ENCODE measurements around the gene DPP4. TPM values are rescaled to one million over a fixed set of nuclear protein-coding genes. Genes with fewer than 3 reads are reported as not detected.

Gene DPP4
- total RNA-seq, 1 experiment from 2014 or later = 2.8 TPM

- no peaks in the 10 kb centered on the region for H4K20me1 ChIP-seq (ENCODE audit: control insufficient read depth, insufficient read depth, insufficient read length)
- H3K27ac Mint-ChIP-seq = no peak overlapping the region; a peak in 1 of 7 replicates
These were observed 20.2 kb downstream of the DPP4 start for GRCh38 chr2:162053808-162054155.

More at GRCh38 chr2:162053808-162054155, 20.2 kb downstream of the DPP4 start:
- no peak for DNase-seq
- H2BK20ac ChIP-seq (ENCODE audit: low read depth, low read length, poor library complexity, severe bottlenecking) = no peak overlapping the region
- no peak overlapping the region for H3K56ac ChIP-seq (ENCODE audit: insufficient read length, low read depth, low read length)
- peaks cover 8 to 10% of the 10 kb centered on the region in 2 experiments for H3K4me1 Mint-ChIP-seq
- H2AK5ac ChIP-seq (ENCODE audit: insufficient read length, low read length) = no peak overlapping the region
- H3K4me3 Mint-ChIP-seq = no peak overlapping the region
- H3T11ph ChIP-seq (ENCODE audit: low read length) = no peak overlapping the region
- no peaks in the 10 kb centered on the region for H3K79me2 ChIP-seq (ENCODE audit: insufficient read depth, low read length)
- H3K27me3 Mint-ChIP-seq (ENCODE audit: low read depth) = no peaks in the 10 kb centered on the region
- no peaks in the 10 kb centered on the region for H3K27me3 ChIP-seq (ENCODE audit: insufficient read depth, low read length)
- H3K4me1 ChIP-seq (ENCODE audit: insufficient read depth, low read length) = no peaks in the 10 kb centered on the region
- no peaks in the 10 kb centered on the region for H3K9me3 ChIP-seq (ENCODE audit: control insufficient read depth, low read depth, low read length)
- no peak overlapping the region for H3K4me2 ChIP-seq (ENCODE audit: insufficient read depth, insufficient read length, low read length)
- H3K4ac ChIP-seq (ENCODE audit: low read depth, low read length) = no peak overlapping the region
- no CpG with 5 or more reads among the region's 4 CpGs for WGBS (ENCODE audit: extremely low coverage, insufficient read length, low lambda C conversion rate)
- H3K14ac ChIP-seq (ENCODE audit: insufficient read depth, low read length) = no peak overlapping the region
- no peaks in the 10 kb centered on the region for H3K23me2 ChIP-seq (ENCODE audit: insufficient read length, low read depth, low read length, poor library complexity, severe bottlenecking)
- H3K18ac ChIP-seq (ENCODE audit: insufficient read length, low read depth, low read length) = no peak overlapping the region
- H2AFZ ChIP-seq (ENCODE audit: low read length) = no peak overlapping the region
- H2BK120ac ChIP-seq (ENCODE audit: low read depth, low read length, poor library complexity, severe bottlenecking) = no peak overlapping the region
- no peak overlapping the region for H3K9ac ChIP-seq (ENCODE audit: extremely low read depth, insufficient read length, low read length)
- peaks cover 7 to 12% of the 10 kb centered on the region in 2 experiments for H3K9me3 Mint-ChIP-seq
- H4K5ac ChIP-seq (ENCODE audit: insufficient read length, low read depth, low read length) = no peak overlapping the region
- H4K8ac ChIP-seq (replicated peaks; ENCODE audit: insufficient read length, low read depth, low read length) = no peak overlapping the region
- no peak overlapping the region for H2BK12ac ChIP-seq (ENCODE audit: insufficient read length, low read depth, low read length)
- no peak overlapping the region for H4K91ac ChIP-seq (ENCODE audit: insufficient read length, low read depth, low read length)
- no peak overlapping the region for H3K27ac ChIP-seq (ENCODE audit: insufficient read length, low read depth, low read length)
- H3K23ac ChIP-seq (ENCODE audit: insufficient read length, low read depth, low read length) = no peak overlapping the region
- no peak overlapping the region for H2BK15ac ChIP-seq (ENCODE audit: low read depth, low read length)
- H3K79me1 ChIP-seq (ENCODE audit: insufficient read depth, low read depth, low read length, poor library complexity, severe bottlenecking) = no peaks in the 10 kb centered on the region
- TF ChIP-seq CTCF (conservative IDR thresholded peaks at IDR 0.05) = no peak
- peaks cover 5 to 11% (median 6%) of the 10 kb centered on the region in 3 experiments; a peak in 4 of 7 replicates for H3K36me3 Mint-ChIP-seq (ENCODE audit: insufficient read depth in 1 of 3, low read depth in 3 of 3)
- no peak overlapping the region for H2BK5ac ChIP-seq (ENCODE audit: insufficient read length, low read length)

Data from H9 (cell line).